ENCODE measurements around the gene PPP1R3A. TPM values are rescaled to one million over a fixed set of nuclear protein-coding genes. Genes with fewer than 3 reads are reported as not detected.

PPP1R3A gene
- total RNA-seq, 1 donor from 2014 or later = not detected

DNA sequence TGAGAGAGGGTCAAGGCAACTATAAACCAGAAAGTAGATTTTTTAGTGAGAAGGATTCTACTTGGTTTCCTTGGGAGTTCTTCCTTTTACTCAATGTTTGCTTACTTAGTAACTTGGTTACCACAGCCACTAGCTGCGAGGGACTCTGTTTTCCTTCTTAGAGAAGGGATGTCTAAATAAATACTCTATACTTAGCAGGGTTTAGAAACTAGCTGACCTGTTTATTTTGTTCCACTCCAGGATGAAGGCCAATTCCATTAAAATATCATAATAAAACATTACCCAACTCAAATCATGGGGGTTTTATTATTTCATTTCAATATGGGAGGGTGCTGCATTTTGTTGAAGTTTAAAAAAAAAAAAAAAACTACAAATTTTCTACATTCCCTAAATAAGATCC, 87.3 kb downstream of the PPP1R3A start:
- H3K9me3 Mint-ChIP-seq = no peaks in the 10 kb centered on the region
- DNase-seq (ENCODE audit: low spot score in 2 of 2, unreplicated experiment in 2 of 2) = no peak
- H3K4me3 Mint-ChIP-seq = no peak overlapping the region
- no peaks in the 10 kb centered on the region for H3K36me3 Mint-ChIP-seq
- no peaks in the 10 kb centered on the region for H3K27me3 Mint-ChIP-seq (ENCODE audit: low read depth)
- no peak overlapping the region for H3K27ac Mint-ChIP-seq
- TF ChIP-seq, protein P1, sequence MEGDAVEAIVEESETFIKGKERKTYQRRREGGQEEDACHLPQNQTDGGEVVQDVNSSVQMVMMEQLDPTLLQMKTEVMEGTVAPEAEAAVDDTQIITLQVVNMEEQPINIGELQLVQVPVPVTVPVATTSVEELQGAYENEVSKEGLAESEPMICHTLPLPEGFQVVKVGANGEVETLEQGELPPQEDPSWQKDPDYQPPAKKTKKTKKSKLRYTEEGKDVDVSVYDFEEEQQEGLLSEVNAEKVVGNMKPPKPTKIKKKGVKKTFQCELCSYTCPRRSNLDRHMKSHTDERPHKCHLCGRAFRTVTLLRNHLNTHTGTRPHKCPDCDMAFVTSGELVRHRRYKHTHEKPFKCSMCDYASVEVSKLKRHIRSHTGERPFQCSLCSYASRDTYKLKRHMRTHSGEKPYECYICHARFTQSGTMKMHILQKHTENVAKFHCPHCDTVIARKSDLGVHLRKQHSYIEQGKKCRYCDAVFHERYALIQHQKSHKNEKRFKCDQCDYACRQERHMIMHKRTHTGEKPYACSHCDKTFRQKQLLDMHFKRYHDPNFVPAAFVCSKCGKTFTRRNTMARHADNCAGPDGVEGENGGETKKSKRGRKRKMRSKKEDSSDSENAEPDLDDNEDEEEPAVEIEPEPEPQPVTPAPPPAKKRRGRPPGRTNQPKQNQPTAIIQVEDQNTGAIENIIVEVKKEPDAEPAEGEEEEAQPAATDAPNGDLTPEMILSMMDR (IDR thresholded peaks at IDR 0.05; ENCODE audit: unreplicated experiment) = no peak
- no peaks in the 10 kb centered on the region for H3K4me1 Mint-ChIP-seq

DNA sequence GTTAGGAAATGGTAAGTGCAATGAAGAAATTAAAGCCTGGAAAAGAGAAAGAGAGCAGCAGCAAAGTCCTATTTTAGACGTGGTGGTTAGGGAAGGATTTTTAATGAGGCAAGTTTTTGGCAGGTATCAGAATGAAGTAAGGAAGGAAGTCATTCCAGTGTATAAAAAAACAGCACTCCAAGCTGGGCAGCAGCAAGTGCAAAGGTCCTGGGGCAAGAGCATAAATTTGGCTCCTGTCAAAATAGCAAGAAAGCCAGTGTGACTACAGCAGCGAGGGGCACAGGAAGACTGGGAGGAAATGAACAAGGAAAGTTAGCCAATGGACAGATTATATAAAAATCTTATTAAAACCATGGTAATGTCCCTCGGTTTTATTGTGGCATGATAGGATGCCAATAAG, 90.2 kb downstream of the PPP1R3A start:
- Mint-ChIP-seq H3K36me3 (no peaks in the 10 kb centered on the region), H3K9me3 (no peaks in the 10 kb centered on the region), H3K27ac (no peak overlapping the region), H3K4me3 (no peak overlapping the region), H3K4me1 (peaks cover 4% of the 10 kb centered on the region), H3K27me3 (ENCODE audit: low read depth) (no peaks in the 10 kb centered on the region)
- TF ChIP-seq, protein P1 (IDR thresholded peaks at IDR 0.05; ENCODE audit: unreplicated experiment) = no peak
- DNase-seq (ENCODE audit: low spot score in 2 of 2, unreplicated experiment in 2 of 2) = no peak
